Memory B cell (primary cell): ENCODE measurements around the gene FAXDC2.
"Not testable (repeated sequence)": the region's sequence is repeated elsewhere in the genome, so short reads cannot be mapped to it uniquely, and the experiment has no call there.

Experiments
- ATAC-seq: fragments of 150-1000 bp; cut with Tn5 transposase; 2 replicates; pipeline ENCODE4 v1.10.0; 2021; ENCODE audit warnings: low read depth, mild to moderate bottlenecking, moderate library complexity
- DNase-seq, 2 donors: peaks; one replicate each; pipeline ENCODE4 v3.0.0; 2022; ENCODE audit warnings: low spot score in 2 of 2
- H3K27ac Mint-ChIP-seq: one replicate; pipeline ENCODE4 v1.8.0; 2022; ENCODE audit warnings: mild to moderate bottlenecking, moderate library complexity, mixed read lengths
- H3K27me3 Mint-ChIP-seq: one replicate; pipeline ENCODE4 v1.8.0; 2022; ENCODE audit warnings: mixed read lengths
- H3K36me3 Mint-ChIP-seq: one replicate; pipeline ENCODE4 v1.8.0; 2022; ENCODE audit warnings: mild to moderate bottlenecking, mixed read lengths
- H3K4me1 Mint-ChIP-seq: one replicate; pipeline ENCODE4 v1.8.0; 2022; ENCODE audit warnings: mixed read lengths
- H3K4me3 Mint-ChIP-seq: one replicate; pipeline ENCODE4 v1.8.0; 2022; ENCODE audit warnings: mild to moderate bottlenecking, moderate library complexity, mixed read lengths
- H3K9me3 Mint-ChIP-seq: one replicate; pipeline ENCODE4 v1.8.0; 2022; ENCODE audit warnings: mixed read lengths

The FAXDC2 gene

DNA sequence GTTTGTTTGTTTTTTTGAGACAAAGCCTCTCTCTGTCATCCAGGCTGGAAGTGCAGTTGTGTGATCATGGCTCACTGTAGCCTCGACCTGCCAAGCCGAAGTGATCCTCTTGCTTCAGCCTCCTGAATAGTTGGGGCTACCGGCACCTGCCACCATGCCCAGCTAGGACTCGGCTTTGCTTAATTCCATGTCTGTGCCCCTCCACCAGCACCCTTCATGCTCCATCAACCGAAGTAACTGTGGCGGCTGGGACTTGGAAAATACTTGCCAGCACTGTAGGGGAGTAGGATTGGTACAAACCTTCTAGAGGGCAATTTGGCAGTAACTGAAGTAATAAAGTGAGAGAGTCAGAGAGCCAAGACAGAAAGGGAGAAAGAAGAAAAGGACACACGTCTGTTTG, 19.0 kb downstream of the FAXDC2 start:
- Mint-ChIP-seq H3K9me3 (no peaks in the 10 kb centered on the region), H3K27ac (no peak overlapping the region), H3K4me3 (no peak overlapping the region), H3K27me3 (no peaks in the 10 kb centered on the region), H3K36me3 (no peaks in the 10 kb centered on the region), H3K4me1 (peaks cover 9% of the 10 kb centered on the region)
- ATAC-seq (no peak), DNase-seq (no peak)

DNA sequence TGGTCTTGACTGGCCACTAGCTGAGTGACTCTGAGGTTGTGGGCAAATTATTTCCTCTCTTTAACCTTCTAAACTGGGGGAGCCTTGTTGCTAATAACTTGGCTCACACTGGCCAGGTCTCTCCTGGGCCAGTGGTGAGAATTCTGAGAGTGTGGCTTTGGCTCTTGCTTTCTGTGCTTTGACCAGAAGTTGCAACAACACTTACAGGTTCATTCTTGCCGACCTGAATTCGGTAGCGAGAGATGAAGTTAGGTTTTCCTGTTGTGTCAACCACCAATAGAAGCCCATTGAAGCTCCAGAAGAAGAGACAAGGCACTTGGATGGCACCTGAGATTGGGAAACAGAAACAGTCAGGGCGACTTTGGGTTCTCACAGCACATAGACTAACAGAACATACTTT, 19.8 kb downstream of the FAXDC2 start:
- Mint-ChIP-seq H3K4me3 (no peak overlapping the region), H3K9me3 (no peaks in the 10 kb centered on the region), H3K27me3 (no peaks in the 10 kb centered on the region), H3K36me3 (no peaks in the 10 kb centered on the region), H3K4me1 (peaks cover 9% of the 10 kb centered on the region), H3K27ac (no peak overlapping the region)
- ATAC-seq, result no peak
- DNase-seq, result no peak

DNA sequence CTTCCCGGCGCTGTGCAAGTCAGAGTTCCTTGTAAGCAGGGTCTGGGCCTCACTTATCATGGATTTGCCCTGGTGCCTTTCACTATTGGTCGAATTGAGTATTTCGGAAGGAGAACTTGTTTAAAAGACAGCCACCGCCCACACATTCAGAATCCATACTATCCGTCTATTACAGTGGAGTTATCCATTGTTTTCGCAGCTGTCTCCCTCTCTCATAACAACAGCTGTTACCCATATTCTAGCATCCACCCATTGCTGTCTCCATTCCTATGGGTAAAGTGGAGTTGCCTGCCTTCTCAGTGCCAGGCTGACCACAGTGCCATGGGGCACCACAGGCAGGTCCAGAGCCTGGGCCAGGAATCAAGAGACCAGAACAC, 20.2 kb downstream of the FAXDC2 start:
- Mint-ChIP-seq H3K4me3 (no peak overlapping the region), H3K27ac (no peak overlapping the region), H3K36me3 (no peaks in the 10 kb centered on the region), H3K27me3 (no peaks in the 10 kb centered on the region), H3K4me1 (peaks cover 9% of the 10 kb centered on the region), H3K9me3 (no peaks in the 10 kb centered on the region)
- DNase-seq (no peak), ATAC-seq (no peak)

DNA sequence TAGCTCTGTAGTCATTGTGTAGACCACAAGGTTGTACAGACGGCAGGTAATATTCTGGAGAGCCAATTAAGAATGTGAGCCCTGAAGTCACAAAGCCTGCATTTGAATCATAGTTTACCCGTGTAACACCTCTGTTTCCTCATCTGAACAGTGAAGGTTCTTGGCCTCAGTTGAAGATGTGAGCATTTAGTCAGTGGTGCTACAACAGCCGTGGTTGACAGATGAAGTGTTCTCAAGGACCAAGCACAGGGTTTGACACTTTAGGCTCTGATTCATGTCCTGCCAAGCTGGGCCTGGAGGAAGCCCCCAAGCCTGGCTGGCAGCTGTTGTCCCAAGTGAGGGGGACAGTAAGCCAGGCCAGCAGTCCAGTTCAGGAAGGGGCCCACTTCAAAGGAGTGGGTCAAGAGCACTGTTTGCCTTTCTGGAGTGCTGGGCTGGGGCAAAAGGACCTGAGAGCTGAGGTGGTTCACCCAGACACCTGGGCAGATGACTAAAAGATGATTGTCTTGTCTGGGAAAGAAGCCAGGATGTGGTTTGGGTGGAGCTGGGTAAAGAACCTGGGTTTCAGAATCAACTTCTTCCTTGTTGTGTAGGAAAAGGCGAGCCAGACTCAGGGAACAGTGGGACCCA, 20.7 kb downstream of the FAXDC2 start:
- H3K36me3 Mint-ChIP-seq, result no peaks in the 10 kb centered on the region
- no peak overlapping the region for H3K4me3 Mint-ChIP-seq
- no peaks in the 10 kb centered on the region for H3K9me3 Mint-ChIP-seq
- DNase-seq (no peak), ATAC-seq (no peak)
- peaks cover 9% of the 10 kb centered on the region for H3K4me1 Mint-ChIP-seq
- peak overlapping the region; percentile 41 for H3K27ac Mint-ChIP-seq
- no peaks in the 10 kb centered on the region for H3K27me3 Mint-ChIP-seq

DNA sequence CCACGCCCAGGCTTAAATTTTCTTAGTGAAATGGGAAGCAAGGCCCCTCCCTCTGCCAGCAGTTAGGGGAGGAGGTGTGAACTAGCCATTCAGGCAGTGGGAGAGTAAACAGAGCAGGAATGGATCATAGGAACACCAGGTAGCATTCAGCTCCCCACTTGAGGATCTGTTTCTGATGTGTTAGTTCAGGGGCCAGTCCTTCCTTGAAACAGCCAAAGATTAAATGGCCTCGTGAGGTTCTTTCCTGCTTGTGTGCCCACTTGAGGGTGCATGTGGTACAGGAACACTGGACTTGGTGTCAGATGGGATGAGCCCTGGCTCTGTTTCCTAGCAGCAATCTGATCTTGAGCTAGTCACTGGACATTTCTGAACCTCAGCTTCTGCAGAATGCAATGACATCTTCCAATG, 21.2 kb downstream of the FAXDC2 start:
- Mint-ChIP-seq H3K4me3 (no peak overlapping the region), H3K36me3 (no peaks in the 10 kb centered on the region), H3K27ac (peak overlapping the region; percentile 41), H3K9me3 (no peaks in the 10 kb centered on the region), H3K27me3 (no peaks in the 10 kb centered on the region), H3K4me1 (peaks cover 9% of the 10 kb centered on the region)
- ATAC-seq (no peak), DNase-seq (no peak)

DNA sequence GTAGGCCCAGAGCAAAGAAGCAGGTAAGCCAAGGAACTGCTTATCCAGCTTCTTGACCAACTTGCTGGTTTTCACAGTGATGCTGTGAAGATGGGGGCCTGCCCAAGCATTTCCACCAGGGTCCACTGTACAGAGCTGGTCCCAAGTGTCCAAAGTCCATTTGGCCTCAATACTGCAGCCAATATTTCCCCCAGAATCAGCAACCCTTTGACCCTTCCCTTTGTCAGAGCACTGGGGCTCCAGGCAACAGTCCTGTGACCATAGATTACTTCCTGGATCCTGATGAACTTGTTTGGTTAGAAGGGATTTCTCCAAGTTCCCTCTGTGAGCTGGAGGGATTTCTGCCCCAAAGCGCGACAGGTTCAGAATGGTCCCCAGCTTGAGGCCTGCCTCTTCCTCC, 26.3 kb downstream of the FAXDC2 start:
- Mint-ChIP-seq H3K36me3 (peaks cover 4% of the 10 kb centered on the region), H3K4me1 (peaks cover 5% of the 10 kb centered on the region), H3K27ac (no peak overlapping the region), H3K27me3 (no peaks in the 10 kb centered on the region), H3K4me3 (no peak overlapping the region), H3K9me3 (no peaks in the 10 kb centered on the region)
- DNase-seq, result no peak
- ATAC-seq, result no peak

DNA sequence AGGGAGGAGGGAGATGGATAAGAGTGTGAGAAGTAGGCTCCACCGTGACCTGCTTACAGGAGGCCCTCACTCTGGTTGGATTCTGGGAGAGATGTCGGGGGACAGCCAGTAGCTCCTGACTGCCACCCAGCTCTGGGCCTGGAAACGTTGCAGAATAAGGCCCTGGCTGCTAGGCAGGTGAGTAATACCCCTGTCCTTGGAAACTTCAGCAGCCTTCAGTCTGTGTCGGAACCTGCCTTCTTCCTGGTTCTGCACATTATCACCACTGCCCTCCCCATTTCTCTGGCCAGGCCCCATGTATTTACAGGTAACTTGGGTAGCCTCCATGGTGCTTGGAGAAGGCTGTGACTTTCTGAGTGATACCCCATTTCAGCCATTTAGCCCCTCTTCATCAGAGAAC, 26.8 kb downstream of the FAXDC2 start:
- peaks cover 5% of the 10 kb centered on the region for H3K4me1 Mint-ChIP-seq
- no peak overlapping the region for H3K27ac Mint-ChIP-seq
- ATAC-seq (no peak), DNase-seq (no peak)
- H3K4me3 Mint-ChIP-seq, result no peak overlapping the region
- no peaks in the 10 kb centered on the region for H3K9me3 Mint-ChIP-seq
- H3K27me3 Mint-ChIP-seq, result no peaks in the 10 kb centered on the region
- peaks cover 4% of the 10 kb centered on the region for H3K36me3 Mint-ChIP-seq

DNA sequence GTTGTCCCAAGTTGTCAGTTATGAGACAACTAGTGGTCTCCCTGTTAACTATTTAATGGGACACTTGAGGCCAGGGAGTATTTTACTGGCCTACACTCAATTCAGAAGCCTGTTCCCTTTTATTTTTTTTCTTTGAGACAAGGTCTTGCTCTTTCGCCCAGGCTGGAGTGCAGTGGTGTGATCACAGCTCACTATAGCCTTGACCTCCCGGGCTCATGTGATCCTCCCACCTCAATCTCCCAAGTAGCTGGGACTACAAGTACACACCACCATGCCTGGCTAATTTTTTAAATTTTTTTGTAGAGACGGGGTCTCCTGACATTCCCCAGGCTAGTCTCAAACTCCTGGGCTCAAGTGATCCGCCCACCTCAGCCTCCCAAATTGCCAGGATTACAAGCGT, 27.5 kb downstream of the FAXDC2 start:
- H3K9me3 Mint-ChIP-seq, DNase-seq, H3K4me3 Mint-ChIP-seq, H3K4me1 Mint-ChIP-seq, H3K36me3 Mint-ChIP-seq, H3K27me3 Mint-ChIP-seq, ATAC-seq, H3K27ac Mint-ChIP-seq: not testable (repeated sequence)

DNA sequence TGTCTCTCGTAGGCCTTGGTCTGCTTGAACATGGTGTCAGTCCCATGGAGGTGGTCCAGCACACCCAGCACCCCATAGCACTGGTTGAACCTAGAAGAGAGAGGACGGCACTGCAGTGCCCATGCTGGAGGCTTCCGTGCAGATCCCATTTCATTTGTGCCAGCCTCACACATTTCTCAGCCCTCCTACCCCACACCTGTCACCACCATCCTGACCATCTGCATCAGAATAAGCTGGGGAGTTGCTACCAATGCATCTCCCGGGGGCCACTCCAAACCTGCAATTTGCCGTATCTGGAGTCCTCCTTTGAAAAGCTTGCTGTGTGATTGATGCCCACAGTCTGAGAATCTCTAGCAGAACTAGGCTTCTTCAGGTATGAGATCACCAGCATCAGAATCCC, 30.0 kb downstream of the FAXDC2 start:
- DNase-seq (no peak), ATAC-seq (no peak)
- Mint-ChIP-seq H3K27ac (no peak overlapping the region), H3K4me1 (peaks cover 7% of the 10 kb centered on the region), H3K27me3 (no peaks in the 10 kb centered on the region), H3K9me3 (no peaks in the 10 kb centered on the region), H3K4me3 (no peak overlapping the region), H3K36me3 (peaks cover 19% of the 10 kb centered on the region)

DNA sequence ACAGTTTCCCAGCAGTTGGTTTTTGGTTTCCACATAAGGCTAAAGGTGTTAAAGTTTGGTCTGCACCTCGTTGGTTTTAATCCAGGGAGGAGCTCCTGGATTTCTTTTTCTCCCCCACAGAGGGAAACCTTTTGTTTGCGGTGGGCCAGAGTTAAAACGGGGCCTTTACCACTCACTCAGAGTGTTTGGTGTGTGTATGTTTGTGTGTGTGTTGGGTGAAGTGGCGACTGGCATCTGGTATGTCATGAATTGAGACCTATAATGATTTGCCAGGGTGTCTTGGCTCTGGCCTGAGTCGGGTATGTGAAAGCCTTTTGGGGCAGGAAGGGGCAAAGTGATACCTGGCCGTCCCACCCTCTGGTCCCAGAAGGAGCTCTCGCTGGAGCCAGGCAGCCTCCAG, 30.9 kb downstream of the FAXDC2 start:
- ATAC-seq (no peak), DNase-seq (no peak)
- peaks cover 22% of the 10 kb centered on the region for H3K36me3 Mint-ChIP-seq
- H3K4me1 Mint-ChIP-seq, result peaks cover 7% of the 10 kb centered on the region
- H3K9me3 Mint-ChIP-seq, result no peaks in the 10 kb centered on the region
- no peak overlapping the region for H3K4me3 Mint-ChIP-seq
- no peaks in the 10 kb centered on the region for H3K27me3 Mint-ChIP-seq
- H3K27ac Mint-ChIP-seq, result no peak overlapping the region

DNA sequence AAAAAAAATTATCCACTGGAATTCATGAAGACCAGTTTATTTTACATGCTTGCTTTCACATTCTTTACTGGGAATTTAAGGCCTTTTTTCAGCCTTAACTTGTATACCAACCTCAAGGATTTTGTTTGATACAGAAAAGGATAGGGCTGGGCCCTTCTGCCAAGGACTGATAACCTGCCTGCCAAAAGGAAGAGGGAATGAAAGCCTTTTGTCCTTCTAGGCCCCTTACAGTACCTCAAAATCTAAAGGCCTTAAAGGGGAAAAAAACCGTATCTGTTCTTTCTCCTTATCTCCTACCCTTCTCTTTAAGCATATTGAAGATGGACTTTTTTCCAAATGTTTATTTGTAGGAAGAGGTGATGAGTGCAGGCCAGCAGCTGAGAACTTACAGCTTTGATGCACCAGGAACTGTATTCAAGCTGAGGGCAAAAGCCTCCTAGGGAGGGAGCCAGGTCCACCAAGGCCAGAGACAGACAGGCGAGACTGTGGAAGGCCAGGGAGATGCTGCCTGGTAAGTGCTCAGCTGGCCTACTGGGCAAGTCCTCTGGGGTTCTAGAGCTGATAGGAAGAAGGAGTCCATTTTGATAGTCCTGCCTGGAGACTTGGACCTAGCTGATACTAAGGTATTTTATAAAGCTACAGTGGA, 31.8 kb downstream of the FAXDC2 start:
- H3K9me3 Mint-ChIP-seq, result no peaks in the 10 kb centered on the region
- peaks cover 22% of the 10 kb centered on the region for H3K36me3 Mint-ChIP-seq
- no peaks in the 10 kb centered on the region for H3K27me3 Mint-ChIP-seq
- no peak overlapping the region for H3K27ac Mint-ChIP-seq
- peaks cover 11% of the 10 kb centered on the region for H3K4me1 Mint-ChIP-seq
- H3K4me3 Mint-ChIP-seq, result no peak overlapping the region
- DNase-seq (no peak), ATAC-seq (no peak)

DNA sequence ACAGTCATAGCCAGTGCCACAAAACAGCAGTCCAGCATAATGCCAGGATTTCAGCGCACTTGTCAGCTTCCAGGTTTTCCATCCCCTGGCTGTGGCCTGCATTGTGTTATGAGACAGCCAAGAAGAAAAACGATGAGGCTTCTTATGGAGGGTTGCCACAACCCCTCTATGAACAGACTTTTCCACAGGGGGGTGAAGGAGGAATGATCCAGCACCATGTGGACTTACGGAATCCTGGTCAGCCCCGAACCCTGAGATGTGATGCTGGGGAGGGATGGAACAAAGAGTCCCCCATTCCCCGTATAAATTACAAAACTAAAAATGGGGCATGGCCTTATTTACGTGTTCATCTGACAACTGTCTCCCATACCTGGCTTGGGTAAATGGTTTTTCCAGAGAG, 32.6 kb downstream of the FAXDC2 start:
- peaks cover 14% of the 10 kb centered on the region for H3K4me1 Mint-ChIP-seq

DNA sequence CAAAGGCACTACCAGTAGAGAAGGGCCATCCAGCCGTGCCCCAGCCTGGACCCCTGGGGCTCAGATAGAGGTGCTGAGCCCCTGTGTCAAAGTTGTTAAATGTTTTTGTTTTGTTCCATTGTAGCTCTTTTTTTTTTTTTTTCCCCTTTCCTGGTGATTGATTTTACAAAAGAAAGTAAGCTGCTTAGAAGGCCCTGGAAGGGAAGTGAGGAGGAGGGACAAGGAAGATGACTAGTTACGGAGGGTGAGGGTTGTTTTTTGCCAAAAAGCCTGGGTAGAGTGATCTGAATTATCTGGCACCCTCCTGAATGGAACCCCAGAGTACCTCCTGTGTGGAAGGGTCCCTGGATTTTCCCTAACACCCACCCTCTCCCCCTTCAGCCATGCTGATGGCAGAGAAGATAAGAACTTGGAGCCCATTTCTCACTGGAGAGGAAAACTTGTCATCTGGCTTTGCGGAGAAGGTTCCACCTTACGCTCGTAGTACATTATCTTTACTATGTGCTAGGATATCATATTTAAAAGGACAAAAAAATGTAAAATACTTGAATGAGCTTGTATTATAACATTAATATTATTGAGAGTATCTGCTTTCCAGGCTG, 33.4 kb downstream of the FAXDC2 start:
- Mint-ChIP-seq H3K27me3 (no peaks in the 10 kb centered on the region), H3K36me3 (peaks cover 19% of the 10 kb centered on the region), H3K4me1 (peaks cover 20% of the 10 kb centered on the region), H3K27ac (peak overlapping the region; percentile 51), H3K4me3 (no peak overlapping the region), H3K9me3 (no peaks in the 10 kb centered on the region)
- no peak for ATAC-seq
- no peak for DNase-seq

More for the DNA sequence above, 32.6 kb downstream of the FAXDC2 start:
- ATAC-seq, result no peak
- Mint-ChIP-seq H3K27ac (no peak overlapping the region), H3K9me3 (no peaks in the 10 kb centered on the region), H3K4me3 (no peak overlapping the region), H3K27me3 (no peaks in the 10 kb centered on the region), H3K36me3 (peaks cover 18% of the 10 kb centered on the region)
- no peak for DNase-seq

DNA sequence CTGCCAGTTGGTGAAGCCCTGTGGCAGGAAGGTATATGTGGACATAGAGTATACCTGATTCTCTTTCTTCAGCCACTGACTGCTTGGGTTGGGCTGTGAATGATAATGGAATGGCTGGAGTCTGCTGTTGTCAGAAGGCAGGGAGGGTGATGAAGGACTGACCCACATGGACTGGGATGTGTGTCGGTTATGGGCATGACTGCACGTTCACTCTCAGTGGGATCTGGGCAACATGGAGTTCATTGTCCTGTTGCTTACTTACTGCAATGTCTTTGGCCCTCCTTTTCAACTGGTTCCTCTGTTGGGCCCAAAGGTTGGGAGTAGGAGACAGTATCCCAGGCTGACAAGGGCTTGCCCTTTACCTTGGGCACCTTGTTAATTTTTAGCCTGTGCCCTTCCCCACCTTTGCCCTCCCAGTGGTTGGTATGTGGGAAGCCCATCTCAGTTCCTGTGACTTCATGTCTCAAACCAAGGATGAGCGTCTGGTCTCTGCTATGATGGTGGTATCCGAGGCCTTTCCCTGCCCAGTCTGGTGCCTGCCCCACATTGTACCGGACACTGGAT, 34.6 kb downstream of the FAXDC2 start:
- H3K36me3 Mint-ChIP-seq, result peaks cover 22% of the 10 kb centered on the region
- H3K4me1 Mint-ChIP-seq, result peaks cover 23% of the 10 kb centered on the region
- H3K27me3 Mint-ChIP-seq, result no peaks in the 10 kb centered on the region
- H3K27ac Mint-ChIP-seq, result peak overlapping the region; percentile 51
- ATAC-seq, result no peak
- H3K9me3 Mint-ChIP-seq, result no peaks in the 10 kb centered on the region
- H3K4me3 Mint-ChIP-seq, result no peak overlapping the region
- no peak for DNase-seq
